H1 (cell line): ENCODE results near the gene SOX10. TPM values are rescaled to one million over a fixed set of nuclear protein-coding genes. Genes with fewer than 3 reads are reported as not detected.
"Not testable (repeated sequence)": the region's sequence is repeated elsewhere in the genome, so short reads cannot be mapped to it uniquely, and the experiment has no call there.

Experiments used
- CTCF ChIA-PET: fragments of 300-600 bp; sonication (Branson Sonifier 250); formaldehyde crosslinking; loops from one replicate; lab custom pipeline; 2021; ENCODE audit not compliant: partially characterized antibody; lab: Charles Lee
- POLR2A ChIA-PET: fragments of 300-600 bp; sonication (Branson Sonifier 250); formaldehyde crosslinking; loops from one replicate; lab custom pipeline; 2021; ENCODE audit warnings: inconsistent platforms; ENCODE audit not compliant: partially characterized antibody; lab: Charles Lee
- DNase-seq, 2 experiments: peaks; one replicate each; pipeline versions ENCODE4 v3.0.0 to v3.0.0-alpha.2; 2010 to 2022; ENCODE audit warnings: low spot score in 2 of 2, low read depth in 1 of 2, mixed read lengths in 1 of 2
- FAIRE-seq: peaks from 2 replicates; lab custom pipeline; 2011; peaks lifted over from hg19 to GRCh38; lab: Jason Lieb, UNC
- H2AFZ ChIP-seq: 2 replicates; pipeline ENCODE4 v1.8.1; 2012; ENCODE audit warnings: low read length, inconsistent platforms
- H2AK5ac ChIP-seq: 2 replicates; pipeline ENCODE4 v1.6.1; 2013; ENCODE audit warnings: low read depth, low read length
- H2BK120ac ChIP-seq: replicated peaks from 2 replicates; pipeline ENCODE3; 2013; ENCODE audit warnings: low read depth, low read length, inconsistent platforms
- H2BK12ac ChIP-seq: 2 replicates; pipeline ENCODE4 v1.6.1; 2013; ENCODE audit warnings: low read depth, low read length
- H2BK15ac ChIP-seq: 2 replicates; pipeline ENCODE4 v1.6.1; 2013; ENCODE audit warnings: low read length
- H2BK20ac ChIP-seq: 2 replicates; pipeline ENCODE4 v1.6.1; 2013; ENCODE audit warnings: low read length
- H2BK5ac ChIP-seq: 2 replicates; pipeline ENCODE4 v1.6.1; 2013; ENCODE audit warnings: low read depth, low read length
- H3K14ac ChIP-seq: 2 replicates; pipeline ENCODE4 v1.6.1; 2013; ENCODE audit warnings: inconsistent platforms; ENCODE audit not compliant: insufficient read length
- H3K18ac ChIP-seq: 2 replicates; pipeline ENCODE4 v1.6.1; 2013; ENCODE audit warnings: low read length; ENCODE audit errors: extremely low read depth
- H3K23ac ChIP-seq: 2 replicates; pipeline ENCODE4 v1.6.1; 2013; ENCODE audit warnings: inconsistent platforms; ENCODE audit not compliant: insufficient read length
- H3K23me2 ChIP-seq: 2 replicates; pipeline ENCODE4 v1.6.1; 2013; ENCODE audit warnings: low read depth, low read length
- H3K27ac ChIP-seq: 2 replicates; pipeline ENCODE4 v1.6.1; 2011; ENCODE audit warnings: low read depth, low read length, inconsistent platforms
- H3K27me3 ChIP-seq, 4 experiments: replicated peaks in 1 of 4; 1 replicate in 1 of 4; 2 replicates in 3 of 4; pipeline versions ENCODE4 v1.6.1 to v1.8.1; 2011 to 2013; ENCODE audit warnings: low read length in 3 of 4, mild to moderate bottlenecking in 3 of 4, inconsistent platforms in 2 of 4, mixed read lengths in 2 of 4, moderate library complexity in 1 of 4; ENCODE audit not compliant: control insufficient read depth in 3 of 4, insufficient read depth in 3 of 4; ENCODE audit errors: extremely low read depth in 1 of 4
- H3K36me3 ChIP-seq, 4 experiments: 2 replicates each; pipeline versions ENCODE4 v1.6.1 to v1.8.1; 2011 to 2013; ENCODE audit warnings: mild to moderate bottlenecking in 4 of 4, low read length in 3 of 4, moderate library complexity in 2 of 4, control low read depth in 1 of 4, inconsistent platforms in 1 of 4; ENCODE audit not compliant: insufficient read depth in 4 of 4, control insufficient read depth in 2 of 4
- H3K4ac ChIP-seq: replicated peaks from 2 replicates; pipeline ENCODE3; 2013; ENCODE audit warnings: low read length, low read depth, mixed read lengths, inconsistent platforms; ENCODE audit not compliant: insufficient read length
- H3K4me1 ChIP-seq, 4 experiments: replicated peaks in 1 of 4; 1 replicate in 1 of 4; 2 replicates in 3 of 4; pipeline versions ENCODE4 v1.6.1 to v1.8.1; 2011 to 2013; ENCODE audit warnings: low read length in 3 of 4, inconsistent platforms in 2 of 4, mixed read lengths in 1 of 4; ENCODE audit not compliant: insufficient read depth in 4 of 4, control insufficient read depth in 3 of 4
- H3K4me2 ChIP-seq, 2 experiments: 2 replicates each; pipeline versions ENCODE4 v1.6.1 to v1.8.1; 2011 to 2013; ENCODE audit warnings: low read depth in 2 of 2, low read length in 2 of 2, control low read depth in 1 of 2, inconsistent platforms in 1 of 2, mild to moderate bottlenecking in 1 of 2; ENCODE audit not compliant: insufficient read depth in 1 of 2
- H3K4me3 ChIP-seq, 4 experiments: fragments of 200-600, 300-600 bp in 1 of 4; sonication (generic), shearing (Covaris generic), sonication (Bioruptor Twin) in 1 of 4; 2 replicates each; pipeline versions ENCODE4 v1.5.1 to v1.8.1; 2011 to 2016; ENCODE audit warnings: low read length in 4 of 4, low read depth in 3 of 4, control low read depth in 2 of 4, inconsistent platforms in 2 of 4, mild to moderate bottlenecking in 2 of 4, mixed read lengths in 1 of 4, moderate library complexity in 1 of 4; ENCODE audit not compliant: insufficient read depth in 2 of 4; ENCODE audit errors: extremely low read depth in 1 of 4
- H3K56ac ChIP-seq: replicated peaks from 2 replicates; pipeline ENCODE3; 2013; ENCODE audit warnings: low read depth, mild to moderate bottlenecking, mixed read lengths, low read length, inconsistent platforms; ENCODE audit not compliant: insufficient read length
- H3K79me1 ChIP-seq: 2 replicates; pipeline ENCODE4 v1.6.1; 2013; ENCODE audit warnings: low read depth, low read length, control low read depth
- H3K79me2 ChIP-seq, 2 experiments: 2 replicates each; pipeline versions ENCODE4 v1.6.1 to v1.8.1; 2012 to 2013; ENCODE audit warnings: low read length in 2 of 2, mild to moderate bottlenecking in 2 of 2, inconsistent platforms in 1 of 2; ENCODE audit not compliant: insufficient read depth in 2 of 2, control insufficient read depth in 1 of 2
- H3K9ac ChIP-seq, 4 experiments: replicated peaks in 1 of 4; 1 replicate in 1 of 4; 2 replicates in 3 of 4; pipeline versions ENCODE4 v1.6.1 to v1.8.1; 2011 to 2013; ENCODE audit warnings: low read depth in 3 of 4, low read length in 3 of 4, control low read depth in 2 of 4, mild to moderate bottlenecking in 2 of 4, moderate library complexity in 2 of 4, inconsistent platforms in 1 of 4; ENCODE audit errors: extremely low read depth in 1 of 4
- H3K9me3 ChIP-seq, 2 experiments: 2 replicates each; pipeline versions ENCODE4 v1.6.1 to v1.8.1; 2012 to 2013; ENCODE audit warnings: mild to moderate bottlenecking in 2 of 2, moderate library complexity in 2 of 2, control low read depth in 1 of 2, inconsistent platforms in 1 of 2, low read depth in 1 of 2, low read length in 1 of 2, mixed read lengths in 1 of 2; ENCODE audit not compliant: insufficient read depth in 2 of 2
- H4K20me1 ChIP-seq, 2 experiments: replicated peaks in 1 of 2; 2 replicates each; pipeline versions ENCODE3 to v1.8.1; 2011 to 2013; ENCODE audit warnings: inconsistent platforms in 2 of 2, low read length in 2 of 2, mild to moderate bottlenecking in 1 of 2; ENCODE audit not compliant: insufficient read depth in 2 of 2, control insufficient read depth in 1 of 2
- H4K5ac ChIP-seq: 2 replicates; pipeline ENCODE4 v1.6.1; 2013; ENCODE audit warnings: low read length, low read depth, mixed read lengths, inconsistent platforms; ENCODE audit not compliant: insufficient read length
- H4K8ac ChIP-seq: 2 replicates; pipeline ENCODE4 v1.8.0; 2013; ENCODE audit warnings: mild to moderate bottlenecking, moderate library complexity, low read length, inconsistent platforms; ENCODE audit not compliant: insufficient read depth; ENCODE audit errors: extremely low read depth
- H4K91ac ChIP-seq: replicated peaks from 2 replicates; pipeline ENCODE3; 2013; ENCODE audit warnings: low read length, mixed read lengths, inconsistent platforms; ENCODE audit not compliant: insufficient read length
- WGBS, 2 experiments: shearing (Covaris generic) in 1 of 2; methylation state at CpG; one replicate each; pipeline versions ENCODE4 v1.1.6 to v1.1.7; 2013 to 2015; ENCODE audit warnings: low lambda C conversion rate in 2 of 2, mixed read lengths in 2 of 2, inconsistent platforms in 1 of 2, low coverage in 1 of 2, missing lambda C conversion rate in 1 of 2; ENCODE audit not compliant: insufficient replicate concordance in 2 of 2, insufficient coverage in 1 of 2, insufficient read length in 1 of 2; ENCODE audit errors: extremely low coverage in 1 of 2, missing lambda C conversion rate in 1 of 2; 5-methylcytosine and 5-hydroxymethylcytosine counted together
- polyA plus RNA-seq, 7 experiments: library from polyadenylated mRNA; depleted of rRNA in 3 of 7; stranded (reverse) in 5 of 7; unstranded in 2 of 7; fragments of >200 nt in 5 of 7; fragments of 200-250 nt in 2 of 7; gene quantifications; 1 replicate in 5 of 7; 2 replicates in 1 of 7; 4 replicates in 1 of 7; pipeline versions ENCODE4 v1.2.1 to v1.2.3, GENCODE V29; 2011 to 2013; ENCODE audit warnings: missing spikeins in 2 of 7, mixed read lengths in 2 of 7
- total RNA-seq: library from RNA; stranded (reverse); fragmentation: NEBNext Ultra II Directional; extraction: Animal tissue kit (Norgen Biotek cat#: 25700); gene quantifications from 2 replicates; pipeline ENCODE4 v1.2.1, GENCODE V29; 2021

Gene SOX10
- total and polyA plus RNA-seq, 2 of the 8 experiments (the other 6 are each of a cell fraction or from before 2014, with no cell fraction given), result 2.7 TPM

DNA sequence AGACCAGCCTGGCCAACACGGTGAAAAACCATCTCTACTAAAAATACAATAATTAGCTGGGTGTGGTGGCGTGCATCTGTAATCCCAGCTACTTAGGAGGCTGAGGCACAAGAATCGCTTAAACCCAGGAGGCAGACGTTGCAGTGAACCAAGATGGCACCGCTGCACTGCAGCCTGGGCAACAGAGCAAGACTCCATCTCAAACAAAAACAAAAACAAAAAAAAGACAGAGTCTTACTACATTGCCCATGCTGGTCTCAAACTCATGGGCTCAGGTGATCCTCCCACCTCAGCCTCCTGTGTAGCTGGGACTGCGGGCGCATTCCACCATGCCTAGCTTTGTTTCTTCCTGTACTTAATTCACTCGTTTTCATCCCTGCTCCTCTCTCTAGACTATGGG lies 8.3 kb downstream of the SOX10 start:
- not testable (repeated sequence) for H2AK5ac ChIP-seq

More for the DNA sequence above, 8.3 kb downstream of the SOX10 start:
- not testable (repeated sequence) for H4K8ac ChIP-seq, H3K79me1 ChIP-seq, H3K27me3 ChIP-seq, FAIRE-seq, H4K5ac ChIP-seq, H3K27ac ChIP-seq, DNase-seq, H2BK120ac ChIP-seq, H2BK20ac ChIP-seq, H2AFZ ChIP-seq, H3K4ac ChIP-seq, H4K91ac ChIP-seq, H3K23ac ChIP-seq, H2BK15ac ChIP-seq, H3K14ac ChIP-seq, H3K4me2 ChIP-seq, H3K56ac ChIP-seq, H4K20me1 ChIP-seq, H3K79me2 ChIP-seq, H2BK12ac ChIP-seq, H3K36me3 ChIP-seq, H3K18ac ChIP-seq, H2BK5ac ChIP-seq, H3K9ac ChIP-seq, H3K4me3 ChIP-seq, H3K23me2 ChIP-seq, H3K9me3 ChIP-seq
- ChIA-PET CTCF (interaction anchor here (0.8 to 4.8 kb wide), 2 partner anchors 10 to 121 kb away, joined by 3 to 27 read pairs; no protein-coding TSS in a partner anchor), POLR2A (interaction anchor here (0.9 to 1.5 kb wide), 3 partner anchors 10 to 23 kb away, joined by 3 to 6 read pairs (median 3); partner anchors contain the start of genes C22orf23 and POLR2F)
- 86% methylated on average over 8 of the region's 8 CpGs; no CpG with 5 or more reads in 1 of the 2 experiments for WGBS, 2 experiments
- H3K4me1 ChIP-seq, result peaks cover 8 to 19% (median 14%) of the 10 kb centered on the region in 4 experiments
